Left cardiac atrium (tissue), 4 donors: Measurements from ENCODE around the gene TOMM22. TPM values are rescaled to one million over a fixed set of nuclear protein-coding genes. Genes with fewer than 3 reads are reported as not detected.
A peak's percentile ranks its signal among the peaks of the same experiment; 100 is the strongest.

Source experiments
- ATAC-seq, 2 donors: fragments of 200-7000 bp; cut with Tn5 transposase; one replicate each; pipeline ENCODE4 v1.9.1; 2020; ENCODE audit warnings: mild to moderate bottlenecking in 2 of 2, moderate library complexity in 2 of 2
- DNase-seq: peaks from one replicate; pipeline ENCODE4 v3.0.0-alpha.2; 2020
- intact Hi-C, 2 donors: fragments of 100-400 bp; cut with DNase I; formaldehyde crosslinking; loops; one replicate each; pipeline versions ENCODE4 v1.14.1 to v1.15.1; 2022 to 2023
- total RNA-seq, 2 donors: library from RNA; stranded (reverse); fragmentation: NEBNext Ultra II Directional; extraction: Animal tissue kit (Norgen Biotek cat#: 25700); gene quantifications; one replicate each; pipeline ENCODE4 v1.2.1, GENCODE V29; 2021
- donor health status: DM: no; HTN: yes; CAD: no.
- donor health status: DM: no; HTN: yes; CAD: no; lungs with severe emphysema.
- donor health status: DM: yes; HTN: yes; CAD: no.
- donor health status: Dilated cardiomyopathy.

Gene TOMM22
- total RNA-seq, 2 donors from 2014 or later: 56.0 to 67.2 TPM

GRCh38 chr22:38689651-38690050 lies 7.9 kb downstream of the TOMM22 start:
- intact Hi-C loops: no loop called here
- DNase-seq (no peak), ATAC-seq (no peak)

- DNase-seq (no peak), ATAC-seq (no peak)
These were observed 12.3 kb downstream of the TOMM22 start for GRCh38 chr22:38694049-38694448.

GRCh38 chr22:38694940-38695339 lies 13.2 kb downstream of the TOMM22 start:
- intact Hi-C loops: no loop called here
- DNase-seq (no peak), ATAC-seq (no peak)

More at GRCh38 chr22:38694049-38694448, 12.3 kb downstream of the TOMM22 start:
- intact Hi-C loops: no loop called here

GRCh38 chr22:38696606-38697424 lies 15.1 kb downstream of the TOMM22 start:
- DNase-seq: no peak
- intact Hi-C loops: no loop called here
- peak in 1 of 2 donors; percentile 36 for ATAC-seq

GRCh38 chr22:38697425-38698089 lies 15.8 kb downstream of the TOMM22 start:
- intact Hi-C loops: no loop called here
- DNase-seq (peak; percentile 61), ATAC-seq (peak in 1 of 2 donors; percentile 4)

- DNase-seq (no peak), ATAC-seq (no peak)
- intact Hi-C loops: no loop called here
These were observed 16.8 kb downstream of the TOMM22 start for GRCh38 chr22:38698407-38699094.

GRCh38 chr22:38699143-38699542 lies 17.4 kb downstream of the TOMM22 start:
- intact Hi-C loops: no loop called here
- ATAC-seq (no peak), DNase-seq (no peak)

- intact Hi-C loops: no loop called here
- ATAC-seq (no peak), DNase-seq (no peak)
These were observed 18.0 kb downstream of the TOMM22 start for GRCh38 chr22:38699784-38700183.

GRCh38 chr22:38700270-38700788 lies 18.6 kb downstream of the TOMM22 start:
- DNase-seq: peak; percentile 83
- intact Hi-C loops: no loop called here
- ATAC-seq: peak; percentile 48 to 59

GRCh38 chr22:38700789-38701628 lies 19.3 kb downstream of the TOMM22 start, which contains the start of gene JOSD1:
JOSD1 (minus strand) TSS chr22:38700943; CDS start chr22:38699987, 956 bp downstream.
- ATAC-seq (peak; percentile 56 to 73), DNase-seq (peak; percentile 96)
- intact Hi-C loops: no loop called here

GRCh38 chr22:38704654-38705234 lies 23.0 kb downstream of the TOMM22 start:
- intact Hi-C loops: no loop called here
- DNase-seq (no peak), ATAC-seq (no peak)

- intact Hi-C loops: no loop called here
- peak; percentile 98 for DNase-seq
- ATAC-seq: peak; percentile 88 to 91
These were observed 23.7 kb downstream of the TOMM22 start, which contains the start of gene GTPBP1 for GRCh38 chr22:38705235-38706100. GTPBP1 (plus strand) TSS chr22:38705944; CDS start chr22:38705956, 12 bp downstream.

- intact Hi-C loops: no loop called here
- peak; percentile 3 to 21 for ATAC-seq
These were observed 24.5 kb downstream of the TOMM22 start for GRCh38 chr22:38706101-38706900.

GRCh38 chr22:38706901-38707195 lies 25.1 kb downstream of the TOMM22 start:
- no peak for DNase-seq
- intact Hi-C loops: no loop called here

More at GRCh38 chr22:38706101-38706900, 24.5 kb downstream of the TOMM22 start:
- DNase-seq: peak; percentile 53

GRCh38 chr22:38707346-38707745 lies 25.6 kb downstream of the TOMM22 start:
- no peak for ATAC-seq
- intact Hi-C loops: no loop called here
- DNase-seq: no peak

More at GRCh38 chr22:38706901-38707195, 25.1 kb downstream of the TOMM22 start:
- ATAC-seq: no peak

GRCh38 chr22:38707984-38708383 lies 26.2 kb downstream of the TOMM22 start:
- DNase-seq: no peak
- ATAC-seq: no peak
- intact Hi-C loops: no loop called here

- intact Hi-C loops: no loop called here
- no peak for ATAC-seq
- DNase-seq: no peak
These were observed 27.5 kb downstream of the TOMM22 start for GRCh38 chr22:38709306-38709705.
